Stimulated activated naive CD8-positive, alpha-beta T cell treated with anti-CD3 and anti-CD28 coated beads, Interleukin-15, Interleukin-2, amounts not matched to agents 100 U/mL and 50 U/mL, for 24 hours (primary cell): ENCODE data around the gene RAD51B.

Experiments
- ATAC-seq: fragments of 150-1000 bp; cut with Tn5 transposase; one replicate; pipeline ENCODE4 v1.10.0; 2021
- DNase-seq: peaks from one replicate; pipeline ENCODE4 v3.0.0; 2021

The RAD51B gene

DNA sequence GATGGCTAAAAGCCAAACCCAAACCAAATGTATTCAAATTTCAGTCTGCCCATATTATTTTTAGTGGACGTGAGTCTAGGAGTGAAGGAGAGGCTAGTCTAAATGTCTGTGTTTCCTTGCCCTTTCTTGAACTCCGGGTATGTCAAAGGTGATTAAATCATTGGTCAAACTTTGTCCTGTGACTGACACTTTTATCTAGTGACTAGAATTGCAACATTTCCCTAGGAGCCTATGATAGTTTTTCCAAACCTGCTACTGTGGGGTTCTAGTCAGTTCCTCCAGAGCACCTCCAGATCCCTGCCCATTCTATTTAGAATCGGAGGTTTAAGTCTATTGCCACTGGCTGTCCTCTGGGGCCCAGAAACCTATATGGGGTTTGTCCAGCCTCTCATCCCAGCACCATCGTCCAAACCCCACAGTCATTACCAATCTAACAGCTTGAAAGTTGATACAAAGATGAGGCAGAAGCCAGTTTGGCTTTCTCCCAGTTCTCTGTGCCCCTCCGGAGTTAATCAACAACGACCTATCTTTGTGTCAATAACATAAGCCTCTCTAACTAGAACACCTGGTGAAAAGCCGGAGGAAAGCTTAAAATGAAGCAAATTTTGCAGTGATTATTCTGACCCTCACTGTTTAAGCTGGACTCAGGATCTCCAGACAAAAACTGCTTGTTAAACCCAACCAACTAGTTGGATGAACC is 666.6 kb downstream of the RAD51B start:
- DNase-seq (no peak), ATAC-seq (no peak)

DNA sequence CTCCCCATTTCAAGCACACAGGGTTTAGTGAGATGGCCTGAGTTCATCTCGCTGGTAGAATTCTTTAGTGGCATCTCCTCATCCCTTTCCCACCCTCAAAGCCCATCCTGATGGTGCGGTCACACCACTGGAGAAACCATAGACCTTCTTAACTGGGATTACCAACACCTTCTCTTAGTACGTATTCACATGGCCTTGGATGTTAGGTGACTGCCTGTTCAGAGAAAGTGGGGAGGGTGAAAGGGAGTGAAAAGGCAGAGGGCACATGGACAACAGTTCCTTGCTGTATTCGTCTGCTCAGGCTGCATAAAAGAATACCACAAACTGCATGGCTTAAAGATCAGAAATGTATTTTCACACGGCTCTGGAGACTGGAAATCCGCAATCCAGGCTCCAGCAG is 667.2 kb downstream of the RAD51B start:
- DNase-seq (no peak), ATAC-seq (no peak)

DNA sequence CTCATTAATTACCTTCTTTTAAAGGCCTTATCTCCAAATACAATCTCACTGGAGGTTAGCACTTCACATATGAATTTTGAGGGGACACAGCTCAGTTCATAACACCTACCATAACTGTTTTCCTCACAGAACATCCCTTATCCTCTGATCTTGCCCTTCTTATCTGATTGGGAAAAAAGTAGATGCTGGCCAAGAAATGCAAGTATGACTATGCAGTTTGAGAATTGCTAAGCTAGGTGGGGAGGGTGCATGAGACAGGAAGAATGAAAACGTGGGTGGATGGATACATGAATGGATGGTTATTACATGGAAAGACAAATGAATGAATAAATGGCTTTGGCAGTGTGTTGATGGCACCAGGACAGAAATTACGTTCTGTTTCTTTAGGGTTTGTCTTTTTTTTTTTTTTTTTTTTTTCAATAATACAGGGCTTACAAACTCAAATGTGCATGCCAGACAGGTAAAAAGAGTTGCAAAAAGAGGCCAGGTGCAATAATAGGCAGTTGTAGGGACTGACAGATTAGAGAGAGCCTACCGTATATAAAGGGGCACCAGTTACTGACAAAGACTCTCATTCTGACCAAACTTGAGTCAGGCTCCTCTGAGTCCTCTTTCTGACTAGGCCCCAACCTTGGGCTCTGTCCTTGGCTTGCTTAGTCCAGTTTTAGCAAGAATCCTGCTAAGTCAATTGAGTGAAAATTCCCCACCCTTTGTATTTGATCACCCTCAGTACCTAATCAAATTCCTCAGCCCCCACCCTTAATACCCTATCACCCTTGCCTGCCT is 668.4 kb downstream of the RAD51B start:
- no peak for DNase-seq
- ATAC-seq: no peak

DNA sequence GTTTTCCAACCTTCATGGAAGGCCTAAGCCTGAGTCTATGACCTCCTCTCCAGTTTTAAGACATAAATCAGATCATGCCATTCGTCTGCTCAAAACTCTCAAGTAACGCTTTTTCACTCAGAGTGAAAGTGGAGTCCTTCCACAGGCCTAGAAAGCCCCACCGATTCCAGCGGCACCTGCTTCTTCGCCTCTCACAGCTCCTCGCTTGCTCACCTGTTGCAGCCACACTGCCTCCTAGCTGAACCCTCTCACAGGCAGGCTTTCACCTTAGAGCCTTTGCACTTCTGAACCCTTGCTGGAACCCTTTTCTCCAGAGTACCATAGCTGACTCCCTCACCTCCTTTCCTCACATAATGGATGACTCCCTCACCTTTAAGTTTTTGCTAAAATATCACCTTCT is 672.2 kb downstream of the RAD51B start:
- no peak for DNase-seq
- no peak for ATAC-seq

DNA sequence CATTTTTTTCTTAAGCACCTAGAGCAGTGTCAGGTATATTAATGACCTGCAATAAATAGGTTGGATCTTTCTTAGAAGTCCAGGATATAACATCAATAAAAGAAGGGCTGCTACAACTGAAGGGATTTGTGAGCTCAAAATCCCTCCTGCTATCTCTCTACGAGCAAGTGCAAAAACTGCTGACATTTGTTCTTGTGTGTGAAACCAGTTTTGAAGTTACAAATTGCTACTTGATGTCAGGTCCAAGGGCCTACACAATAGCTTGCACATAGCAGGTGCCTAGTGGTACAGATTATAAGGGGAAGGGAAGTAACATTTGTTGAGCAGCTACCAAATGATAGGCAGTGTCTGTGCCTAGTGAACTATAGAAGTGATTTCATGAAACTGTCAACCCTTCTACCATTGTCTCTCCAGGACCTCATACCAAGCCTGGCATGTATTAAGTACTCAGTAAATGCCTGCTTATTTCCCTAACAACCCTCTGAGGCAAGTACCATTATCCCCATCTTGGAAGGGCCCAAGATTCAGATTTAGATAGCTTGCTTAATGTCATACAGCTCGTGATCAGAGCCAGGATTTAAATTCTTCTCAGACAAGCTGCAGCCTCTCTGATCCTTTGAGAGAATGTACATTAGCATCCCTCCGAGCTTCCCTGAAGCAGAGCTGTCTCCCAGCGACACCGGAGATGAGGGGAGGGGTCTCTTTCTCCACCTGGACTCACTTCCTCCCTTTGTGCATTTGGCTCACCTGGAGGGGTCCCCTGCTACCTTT is 673.0 kb downstream of the RAD51B start:
- ATAC-seq: no peak
- DNase-seq: no peak

DNA sequence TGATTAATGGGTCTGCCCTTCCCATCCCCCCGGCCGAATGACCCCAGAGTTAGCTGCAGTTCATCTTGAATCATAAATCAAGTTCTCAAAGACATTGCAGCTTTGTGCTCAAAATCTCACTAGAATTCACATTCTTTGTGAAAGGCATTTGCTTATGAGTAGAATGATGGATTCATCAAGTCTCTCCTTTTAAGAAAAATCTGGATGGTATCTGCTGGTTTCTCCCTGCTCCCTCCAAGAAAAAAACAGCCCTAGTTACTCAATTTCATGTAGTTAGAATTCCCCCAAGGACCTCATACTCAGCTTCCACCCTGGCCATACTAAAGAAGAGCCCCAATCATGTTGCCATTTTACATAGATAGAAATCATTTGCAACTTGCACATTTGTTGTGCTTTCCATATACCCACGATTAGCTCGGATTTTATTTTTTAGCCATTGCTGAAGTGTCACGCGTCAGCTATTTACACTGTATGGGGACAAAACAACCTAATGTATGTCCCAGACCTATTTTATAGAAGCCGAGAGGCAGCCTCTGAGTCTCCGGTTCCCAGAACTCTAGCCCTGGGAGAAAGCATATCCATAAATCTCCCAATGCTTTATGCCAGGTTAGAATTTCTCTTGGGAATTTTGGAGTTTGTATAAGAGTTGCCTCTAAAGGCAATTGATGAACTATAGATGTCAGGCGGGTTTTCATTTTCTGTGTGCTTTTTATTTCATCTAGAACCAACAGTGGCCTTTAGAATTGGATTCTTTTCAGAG is 673.8 kb downstream of the RAD51B start:
- DNase-seq (no peak), ATAC-seq (no peak)

DNA sequence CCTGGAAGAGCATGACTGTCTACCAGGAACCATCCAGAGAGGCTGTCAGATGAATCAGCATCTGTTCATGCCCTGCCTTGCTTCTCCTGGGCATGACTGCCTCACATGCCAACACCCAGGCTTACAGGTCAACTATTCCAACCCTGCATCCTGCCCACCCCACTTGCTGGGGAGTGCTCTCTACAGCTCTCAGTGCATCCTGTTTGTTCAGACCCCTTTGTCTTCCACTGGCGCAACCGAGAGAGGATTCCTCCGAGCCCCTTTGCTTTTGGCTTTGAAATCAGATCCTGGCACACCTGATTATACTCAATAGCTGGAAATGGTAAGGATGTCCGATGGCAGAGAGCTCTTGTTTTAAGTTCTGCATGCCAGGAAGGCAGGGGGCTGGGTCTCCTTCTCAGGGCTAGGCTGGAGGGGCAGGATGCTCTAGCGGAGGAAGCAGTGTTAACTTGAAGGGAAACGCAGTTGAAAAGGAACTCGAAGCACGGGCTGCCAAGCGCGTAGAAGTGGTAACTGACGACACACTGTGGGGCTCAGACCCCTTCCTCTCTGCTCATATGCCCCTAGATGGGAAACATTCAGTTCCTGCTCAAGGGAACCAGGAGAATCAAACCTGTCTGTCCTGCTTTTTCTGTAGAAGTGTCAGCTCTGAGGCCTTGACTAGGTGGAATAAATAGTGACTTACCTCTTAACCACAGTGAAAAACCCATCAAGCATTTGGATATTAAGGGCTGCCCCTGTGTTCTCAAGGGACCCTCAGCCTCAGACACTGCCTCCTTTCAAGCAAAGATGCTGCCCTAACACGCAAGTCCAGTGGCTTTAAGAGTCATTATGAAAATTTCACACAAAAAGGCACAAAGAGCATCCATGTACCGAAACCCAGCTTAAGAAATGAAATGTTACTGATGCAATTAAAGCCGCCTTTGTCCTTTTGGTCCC is 675.8 kb downstream of the RAD51B start:
- DNase-seq: no peak
- ATAC-seq: peak; percentile 30

DNA sequence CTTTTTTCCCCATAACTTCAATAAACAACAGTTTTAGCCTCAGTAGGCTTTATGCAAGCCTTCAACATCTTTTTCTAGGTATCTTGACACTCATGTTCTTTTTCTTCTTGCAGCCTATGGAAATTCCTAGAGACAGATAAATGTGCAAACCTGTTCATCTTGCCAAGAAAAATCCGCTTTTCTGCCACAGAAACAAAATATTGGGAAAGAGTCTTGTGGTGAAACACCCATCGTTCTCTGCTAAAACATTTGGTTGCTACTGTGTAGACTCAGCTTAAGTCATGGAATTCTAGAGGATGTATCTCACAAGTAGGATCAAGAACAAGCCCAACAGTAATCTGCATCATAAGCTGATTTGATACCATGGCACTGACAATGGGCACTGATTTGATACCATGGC is 677.4 kb downstream of the RAD51B start:
- no peak for ATAC-seq
- no peak for DNase-seq

DNA sequence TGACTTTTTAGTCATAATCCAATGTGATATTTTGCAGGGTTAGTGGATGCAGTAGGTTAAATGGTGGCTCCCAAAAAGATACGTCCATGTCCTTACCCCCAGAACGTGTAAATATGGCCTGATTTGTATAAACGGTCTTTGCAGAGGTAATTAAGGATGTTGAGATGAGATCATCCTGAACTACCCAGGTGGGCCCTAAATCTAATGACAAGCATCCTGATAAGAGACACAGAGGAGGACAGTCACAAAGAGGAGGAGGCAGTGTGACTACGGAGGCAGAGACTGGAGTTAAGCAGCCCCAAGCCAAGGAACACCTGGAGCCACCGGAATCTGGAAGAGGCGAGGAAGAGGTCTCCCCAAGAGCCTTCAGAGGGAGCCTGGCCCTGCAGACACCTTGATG is 679.9 kb downstream of the RAD51B start:
- no peak for DNase-seq
- ATAC-seq: no peak

DNA sequence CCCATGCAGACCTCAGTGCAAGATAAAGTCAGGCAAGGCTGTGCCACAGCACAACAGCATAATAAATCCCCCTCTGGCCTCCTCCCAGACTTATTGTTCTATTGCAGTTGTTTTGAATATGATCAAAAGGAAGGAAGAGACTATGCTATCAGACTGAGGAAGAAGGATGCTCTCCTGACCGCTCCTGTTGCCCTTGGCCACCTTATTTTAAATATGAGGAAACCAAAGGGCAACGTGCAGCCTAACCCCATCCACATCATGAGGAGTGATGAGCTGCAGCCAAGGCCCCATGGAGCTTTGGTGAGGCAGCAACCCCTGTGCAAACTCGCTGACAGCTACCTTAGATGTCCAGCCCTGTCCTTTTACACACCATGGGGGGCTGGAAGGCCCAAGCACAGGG is 681.6 kb downstream of the RAD51B start:
- ATAC-seq (no peak), DNase-seq (no peak)

DNA sequence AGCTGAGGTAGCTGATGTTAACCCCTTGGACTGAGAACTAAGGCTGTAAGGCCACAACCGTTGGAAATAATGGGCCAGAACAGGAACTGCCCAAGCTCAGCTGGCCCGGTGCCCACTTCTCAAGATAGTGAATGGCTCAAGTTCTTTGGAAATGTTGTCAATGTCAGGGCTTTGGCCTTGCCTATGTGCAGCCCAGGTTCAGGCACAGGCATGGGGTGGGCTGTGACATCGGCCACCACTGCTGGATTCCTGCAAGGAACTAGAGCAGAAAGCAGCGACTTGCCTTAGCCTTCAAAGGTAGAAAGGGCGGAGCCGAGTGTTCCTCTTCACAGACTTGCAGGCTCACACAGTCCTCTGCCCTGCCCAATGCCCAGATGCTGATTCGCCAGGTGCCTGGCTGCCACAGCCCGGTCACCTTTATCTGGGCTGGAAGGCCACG is 682.1 kb downstream of the RAD51B start:
- DNase-seq (no peak), ATAC-seq (no peak)

DNA sequence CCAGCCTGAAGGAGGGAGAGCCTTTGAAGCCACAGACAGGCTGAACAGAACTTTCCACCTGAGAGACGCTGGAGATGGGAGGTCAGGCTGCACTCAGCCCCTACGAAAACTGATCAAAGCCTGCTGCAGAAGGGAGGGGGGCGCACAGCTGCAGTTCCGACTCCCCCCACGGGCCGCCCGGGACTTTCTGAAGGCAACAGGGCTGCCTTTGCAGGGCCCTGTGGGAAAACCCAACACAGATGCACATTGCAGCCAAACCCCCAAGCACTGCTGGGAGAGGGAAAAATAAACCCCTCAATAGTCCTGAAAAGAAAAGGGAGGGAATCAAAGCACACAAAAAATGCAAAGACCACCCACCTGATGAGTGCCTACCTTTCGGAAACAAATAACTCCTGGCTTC is 682.7 kb downstream of the RAD51B start:
- DNase-seq (no peak), ATAC-seq (no peak)

DNA sequence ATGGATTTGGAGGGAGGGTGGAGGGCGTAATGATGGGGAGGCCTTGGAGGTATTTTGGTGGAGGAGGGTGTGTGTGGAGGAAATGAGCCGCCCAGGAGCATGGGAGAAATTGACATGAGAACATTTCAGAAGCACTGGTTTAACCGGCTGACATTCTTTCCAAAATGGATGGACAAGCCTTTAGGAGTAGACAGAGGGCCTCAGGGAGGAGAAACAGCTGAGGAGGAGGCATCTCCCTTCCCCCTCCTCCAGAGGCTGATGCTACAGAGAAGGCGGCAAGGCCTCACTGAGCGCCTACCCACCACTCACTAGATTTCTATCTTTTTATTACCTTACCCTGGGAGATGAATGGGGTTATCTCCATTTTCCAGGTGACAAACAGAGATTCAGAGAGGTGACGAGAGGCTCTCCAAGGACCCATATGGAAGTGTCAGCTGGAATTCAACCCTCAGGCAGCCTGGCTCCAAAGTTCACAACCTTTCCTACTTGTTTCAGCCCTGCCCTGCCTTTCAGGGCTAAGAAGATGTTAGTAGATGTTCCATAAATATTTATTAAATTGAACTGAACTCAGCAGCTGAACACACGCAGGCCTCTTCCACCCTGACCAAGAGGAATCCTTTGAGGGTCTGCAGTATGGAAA is 683.7 kb downstream of the RAD51B start:
- ATAC-seq (no peak), DNase-seq (no peak)

DNA sequence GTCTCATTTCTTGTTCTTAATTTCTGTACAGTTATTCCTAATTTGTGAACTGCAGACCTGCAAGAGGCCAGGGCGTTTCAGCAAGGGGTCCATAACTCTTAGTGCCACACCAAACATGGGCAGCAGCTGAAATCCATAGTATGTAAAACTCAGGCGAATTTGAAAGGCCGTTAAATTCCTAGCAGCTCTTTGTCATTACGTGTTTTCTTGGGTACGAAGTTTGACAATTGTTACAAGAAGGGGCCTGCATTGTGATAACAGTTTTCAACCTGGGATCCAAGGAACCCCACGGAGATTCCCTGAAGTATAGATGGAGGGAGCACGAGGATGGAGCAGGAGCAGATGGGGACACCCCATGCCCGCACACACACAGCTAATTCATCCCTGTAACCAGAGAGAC is 685.3 kb downstream of the RAD51B start:
- DNase-seq (no peak), ATAC-seq (no peak)

DNA sequence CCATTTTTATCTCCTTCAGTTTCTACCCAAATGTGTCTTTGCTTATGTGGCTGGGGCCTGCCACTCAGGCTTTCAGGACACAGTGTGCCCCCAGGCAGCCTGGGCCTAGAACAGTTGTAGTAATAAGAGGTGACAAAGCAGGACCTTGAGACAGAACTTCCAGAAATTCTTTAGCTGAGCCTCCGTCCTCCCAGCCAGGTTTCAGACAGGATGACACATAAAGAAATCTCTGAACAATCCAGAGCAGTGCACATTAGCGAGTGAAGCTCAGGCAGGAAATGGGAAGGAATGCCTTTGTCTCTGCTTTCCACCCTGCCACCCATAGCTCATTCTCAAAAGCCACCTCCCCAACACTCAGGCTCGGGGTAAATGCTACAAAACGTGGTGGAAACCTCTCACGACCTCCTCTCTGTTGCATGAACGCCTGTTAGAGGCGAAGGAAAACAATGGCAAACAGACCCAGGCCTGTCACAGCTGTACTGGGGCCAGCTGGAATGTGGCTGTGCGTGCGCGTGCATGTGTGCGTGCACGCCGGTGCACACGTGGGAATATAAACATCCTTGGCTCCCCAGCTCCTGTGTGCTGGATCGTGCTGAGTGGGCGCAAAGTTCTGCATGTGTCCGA is 686.6 kb downstream of the RAD51B start:
- DNase-seq (no peak), ATAC-seq (no peak)

DNA sequence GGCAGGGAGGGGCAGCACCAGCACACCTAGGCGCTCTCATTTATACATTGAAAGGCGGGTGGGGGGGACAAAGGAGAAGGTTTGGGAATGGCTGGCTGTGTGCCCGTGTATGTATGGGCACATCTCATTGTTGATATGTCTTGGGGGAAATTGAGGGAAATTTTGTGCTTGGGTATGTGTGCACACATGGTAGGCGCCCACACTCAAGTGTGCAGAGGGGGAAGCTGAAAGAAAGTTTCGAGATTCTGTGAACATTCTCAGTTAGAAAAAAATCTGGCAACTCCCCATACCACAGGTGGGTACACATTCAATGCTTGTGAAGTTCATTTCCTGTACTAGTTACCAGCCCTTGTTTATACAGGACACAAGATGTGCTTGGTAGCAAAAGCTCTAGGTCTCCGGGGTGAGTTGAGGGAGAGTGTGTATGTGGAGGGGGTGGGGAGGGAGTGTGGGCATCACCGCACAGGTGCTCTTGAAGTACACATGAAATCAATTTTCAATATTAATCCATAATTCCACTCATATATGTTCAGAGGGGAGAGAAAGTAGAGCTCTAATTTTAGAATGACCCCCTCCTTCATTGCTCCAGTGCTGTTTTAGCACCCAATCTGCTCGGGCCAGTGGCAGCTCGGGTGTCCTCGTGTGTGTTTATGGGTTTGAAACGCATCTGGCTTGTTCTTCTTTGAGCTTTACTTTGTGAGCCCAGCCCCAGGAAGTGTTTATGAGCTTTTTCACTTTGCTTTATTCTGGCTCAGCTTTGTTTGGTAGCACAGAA is 687.3 kb downstream of the RAD51B start:
- DNase-seq (peak; percentile 19), ATAC-seq (peak; percentile 67)

DNA sequence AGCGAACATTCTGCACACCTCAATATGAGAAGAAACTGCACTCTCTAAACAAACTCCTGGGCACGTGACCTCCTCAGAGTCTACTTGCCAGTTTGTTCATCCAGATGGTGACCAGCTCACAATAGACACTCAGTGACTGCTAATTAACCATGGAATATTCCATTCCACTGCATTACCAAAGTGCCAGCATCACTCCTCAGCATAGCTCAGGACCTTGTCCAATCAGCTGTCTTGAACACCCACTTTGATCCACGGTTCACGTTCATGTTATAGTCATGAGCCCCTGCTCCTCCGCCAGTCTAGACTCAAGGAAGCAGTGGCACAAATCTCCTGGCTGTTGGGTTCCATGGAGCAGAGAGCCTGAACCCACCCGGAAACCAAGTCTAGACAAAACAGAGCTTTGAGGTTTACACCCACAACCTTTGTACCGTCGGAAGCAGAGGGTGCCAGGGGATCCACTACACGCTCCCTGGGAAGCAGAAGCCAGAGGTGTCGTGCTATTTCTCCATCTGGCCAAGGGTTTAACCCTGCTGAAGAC is 688.0 kb downstream of the RAD51B start:
- DNase-seq (peak; percentile 14), ATAC-seq (no peak)

DNA sequence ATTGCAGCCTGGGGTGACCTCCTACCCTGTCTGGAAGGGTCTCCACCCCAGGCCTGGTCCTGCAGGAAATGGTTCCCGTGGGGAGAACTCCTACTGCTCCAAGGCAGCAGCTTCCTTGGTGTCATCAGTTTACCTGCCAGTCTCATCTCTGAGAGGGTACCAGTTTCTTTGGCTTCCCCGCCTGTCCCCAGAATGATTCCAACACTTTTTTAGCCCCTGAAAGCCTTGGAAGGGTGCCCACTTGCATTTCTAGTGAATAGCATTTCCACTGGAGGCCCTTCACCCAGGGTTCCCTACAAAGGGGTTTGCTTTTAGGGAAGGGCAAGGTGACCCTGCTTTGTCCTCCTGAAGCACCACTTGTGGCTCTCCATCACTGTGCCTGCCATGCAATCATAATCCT is 689.0 kb downstream of the RAD51B start:
- DNase-seq (no peak), ATAC-seq (no peak)
